Measurements from ENCODE around the gene DDAH1. TPM values are rescaled to one million over a fixed set of nuclear protein-coding genes. Genes with fewer than 3 reads are reported as not detected.

Gene DDAH1
- total and polyA plus RNA-seq, 4 donors, result 13.6 to 57.2 (median 38.7) TPM

DNA sequence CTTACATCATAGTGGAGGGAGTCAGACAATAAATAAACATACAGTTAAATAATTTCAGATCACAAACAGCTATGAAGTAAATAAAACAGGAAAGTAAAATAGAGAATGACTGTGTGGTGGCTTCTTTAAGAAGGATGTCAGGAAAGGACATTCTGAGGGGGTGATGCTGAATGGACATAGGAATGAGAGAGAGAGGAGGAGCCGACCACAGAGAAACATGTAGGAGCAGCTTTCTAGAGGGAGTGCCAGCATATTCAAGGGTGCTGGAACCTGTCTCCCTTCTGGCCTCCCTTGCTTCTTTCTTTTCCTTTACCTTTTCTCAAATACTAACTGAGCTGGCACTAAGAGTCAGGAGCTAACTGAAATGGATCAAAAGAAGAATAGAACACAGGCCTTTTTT, 168.0 kb downstream of the DDAH1 start:
- peaks cover 5 to 26% (median 13%) of the 10 kb centered on the region in 5 donors for H3K4me1 ChIP-seq (ENCODE audit: control insufficient read depth in 5 of 5, insufficient read depth in 5 of 5, low read length in 5 of 5)
- WGBS, 2 donors, result 38 to 73% methylated on average over 1 of the region's 1 CpG
- no peaks in the 10 kb centered on the region for H3K36me3 ChIP-seq (ENCODE audit: control insufficient read depth in 4 of 4, insufficient read depth in 4 of 4, low read length in 4 of 4)
- H3K4me3 ChIP-seq, result no peak overlapping the region
- no peaks in the 10 kb centered on the region for H3K9me3 ChIP-seq (ENCODE audit: control insufficient read depth in 4 of 4, insufficient read depth in 3 of 4, low read length in 3 of 4)
- TF ChIP-seq, protein P1, sequence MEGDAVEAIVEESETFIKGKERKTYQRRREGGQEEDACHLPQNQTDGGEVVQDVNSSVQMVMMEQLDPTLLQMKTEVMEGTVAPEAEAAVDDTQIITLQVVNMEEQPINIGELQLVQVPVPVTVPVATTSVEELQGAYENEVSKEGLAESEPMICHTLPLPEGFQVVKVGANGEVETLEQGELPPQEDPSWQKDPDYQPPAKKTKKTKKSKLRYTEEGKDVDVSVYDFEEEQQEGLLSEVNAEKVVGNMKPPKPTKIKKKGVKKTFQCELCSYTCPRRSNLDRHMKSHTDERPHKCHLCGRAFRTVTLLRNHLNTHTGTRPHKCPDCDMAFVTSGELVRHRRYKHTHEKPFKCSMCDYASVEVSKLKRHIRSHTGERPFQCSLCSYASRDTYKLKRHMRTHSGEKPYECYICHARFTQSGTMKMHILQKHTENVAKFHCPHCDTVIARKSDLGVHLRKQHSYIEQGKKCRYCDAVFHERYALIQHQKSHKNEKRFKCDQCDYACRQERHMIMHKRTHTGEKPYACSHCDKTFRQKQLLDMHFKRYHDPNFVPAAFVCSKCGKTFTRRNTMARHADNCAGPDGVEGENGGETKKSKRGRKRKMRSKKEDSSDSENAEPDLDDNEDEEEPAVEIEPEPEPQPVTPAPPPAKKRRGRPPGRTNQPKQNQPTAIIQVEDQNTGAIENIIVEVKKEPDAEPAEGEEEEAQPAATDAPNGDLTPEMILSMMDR (IDR thresholded peaks at IDR 0.05; ENCODE audit: control extremely low read depth, extremely low read depth), result no peak
- DNase-seq (no peak), ATAC-seq (ENCODE audit: insufficient read depth, low FRiP score) (no peak)
- no peaks in the 10 kb centered on the region for H3K27me3 ChIP-seq (ENCODE audit: control insufficient read depth in 3 of 3, insufficient read depth in 3 of 3, low read length in 2 of 3)
- H3K27ac ChIP-seq (ENCODE audit: low read depth in 1 of 2, low read length in 1 of 2), result no peak overlapping the region
- no peak overlapping the region for H3K9ac ChIP-seq (ENCODE audit: insufficient read depth in 1 of 2, low read length in 2 of 2)

DNA sequence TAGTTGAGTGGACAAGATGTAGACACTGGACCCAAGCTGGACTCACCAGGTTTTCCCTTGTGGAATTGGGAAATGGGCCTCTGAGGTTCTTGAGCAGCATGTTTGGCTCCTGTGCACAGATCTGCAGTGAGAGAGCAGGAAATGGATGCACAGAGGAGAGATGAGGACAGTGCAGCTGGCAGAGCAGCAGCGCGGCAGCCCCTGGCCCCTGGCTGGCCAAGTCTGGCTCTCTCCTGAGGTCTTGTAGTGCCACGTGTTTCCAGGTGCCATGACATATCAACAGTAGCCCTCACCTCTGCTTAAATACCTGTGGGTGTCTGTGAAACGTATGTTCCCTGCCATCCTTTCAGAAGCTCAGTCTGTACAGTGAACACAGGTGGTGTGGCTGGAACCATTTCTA, 169.3 kb downstream of the DDAH1 start:
- no peaks in the 10 kb centered on the region for H3K36me3 ChIP-seq (ENCODE audit: control insufficient read depth in 4 of 4, insufficient read depth in 4 of 4, low read length in 4 of 4)
- H3K9me3 ChIP-seq (ENCODE audit: control insufficient read depth in 4 of 4, insufficient read depth in 3 of 4, low read length in 3 of 4), result no peaks in the 10 kb centered on the region
- H3K4me1 ChIP-seq (ENCODE audit: control insufficient read depth in 5 of 5, insufficient read depth in 5 of 5, low read length in 5 of 5), result peaks cover 5 to 26% (median 13%) of the 10 kb centered on the region in 5 donors
- DNase-seq (no peak), ATAC-seq (ENCODE audit: insufficient read depth, low FRiP score) (no peak)
- no peak overlapping the region for H3K9ac ChIP-seq (ENCODE audit: insufficient read depth in 1 of 2, low read length in 2 of 2)
- TF ChIP-seq, protein P1 (IDR thresholded peaks at IDR 0.05; ENCODE audit: control extremely low read depth, extremely low read depth), result no peak
- H3K4me3 ChIP-seq, result no peak overlapping the region
- peak overlapping the region in 1 of 2 donors; percentile 31 for H3K27ac ChIP-seq (ENCODE audit: low read depth in 1 of 2, low read length in 1 of 2)
- H3K27me3 ChIP-seq (ENCODE audit: control insufficient read depth in 3 of 3, insufficient read depth in 3 of 3, low read length in 2 of 3), result no peaks in the 10 kb centered on the region
- WGBS, 2 donors, result 71 to 72% methylated on average over 4 of the region's 4 CpGs

DNA sequence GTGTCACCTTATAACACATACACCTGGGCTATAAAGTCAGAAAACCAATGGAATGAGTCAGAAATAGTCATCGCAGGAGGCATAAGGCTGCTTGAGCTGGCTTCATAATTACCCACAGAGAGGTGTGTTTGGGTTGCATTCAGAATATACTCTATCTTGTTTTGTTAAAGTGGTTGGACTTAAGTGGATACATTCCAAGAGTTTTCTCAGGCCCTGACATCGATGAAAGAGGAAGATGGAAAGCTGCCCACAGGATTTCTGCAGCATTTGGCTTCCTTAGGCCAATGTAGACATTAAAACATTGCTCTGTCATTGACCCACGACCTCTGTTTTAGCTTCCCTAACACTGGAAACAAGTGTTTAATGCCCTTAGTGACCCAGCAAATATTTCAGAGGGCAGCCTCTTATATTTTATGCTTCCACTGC, 169.9 kb downstream of the DDAH1 start:
- Histone ChIP-seq H3K36me3 (ENCODE audit: control insufficient read depth in 4 of 4, insufficient read depth in 4 of 4, low read length in 4 of 4) (no peaks in the 10 kb centered on the region), H3K9me3 (ENCODE audit: control insufficient read depth in 4 of 4, insufficient read depth in 3 of 4, low read length in 3 of 4) (no peaks in the 10 kb centered on the region), H3K9ac (ENCODE audit: insufficient read depth in 1 of 2, low read length in 2 of 2) (no peak overlapping the region), H3K27me3 (ENCODE audit: control insufficient read depth in 3 of 3, insufficient read depth in 3 of 3, low read length in 2 of 3) (no peaks in the 10 kb centered on the region), H3K4me1 (ENCODE audit: control insufficient read depth in 5 of 5, insufficient read depth in 5 of 5, low read length in 5 of 5) (peaks cover 5 to 26% (median 13%) of the 10 kb centered on the region in 5 donors), H3K4me3 (no peak overlapping the region), H3K27ac (ENCODE audit: low read depth in 1 of 2, low read length in 1 of 2) (no peak overlapping the region)
- TF ChIP-seq, protein P1 (IDR thresholded peaks at IDR 0.05; ENCODE audit: control extremely low read depth, extremely low read depth), result no peak
- DNase-seq, result peak in 2 of 3 donors; percentile 35 to 52
- 39 to 59% methylated on average over 3 of the region's 3 CpGs for WGBS, 2 donors
- no peak for ATAC-seq (ENCODE audit: insufficient read depth, low FRiP score)

DNA sequence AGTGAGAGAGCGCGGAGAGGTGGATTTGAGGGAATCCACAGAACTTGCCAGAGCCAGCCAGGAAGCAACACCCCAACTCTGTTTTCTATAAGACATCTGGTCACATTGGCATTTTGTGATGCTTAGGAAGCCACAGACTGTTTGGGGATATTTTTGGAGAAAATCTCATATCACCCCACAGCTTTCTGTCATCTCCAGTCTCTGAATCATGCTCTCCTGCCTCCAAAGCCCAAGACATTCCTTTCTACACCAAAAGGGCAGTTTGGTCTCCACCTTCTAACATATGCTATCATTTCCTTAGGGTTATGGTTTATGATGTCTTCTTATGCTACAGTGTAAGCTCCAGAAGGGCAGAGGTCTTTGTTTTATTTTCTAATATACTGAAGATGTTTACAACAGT, 174.1 kb downstream of the DDAH1 start:
- H3K9me3 ChIP-seq (ENCODE audit: control insufficient read depth in 4 of 4, insufficient read depth in 3 of 4, low read length in 3 of 4), result no peaks in the 10 kb centered on the region
- H3K9ac ChIP-seq (ENCODE audit: insufficient read depth in 1 of 2, low read length in 2 of 2), result no peak overlapping the region
- no peak overlapping the region for H3K4me3 ChIP-seq
- H3K36me3 ChIP-seq (ENCODE audit: control insufficient read depth in 4 of 4, insufficient read depth in 4 of 4, low read length in 4 of 4), result no peaks in the 10 kb centered on the region
- DNase-seq (no peak), ATAC-seq (ENCODE audit: insufficient read depth, low FRiP score) (no peak)
- 97 to 100% methylated on average over 2 of the region's 2 CpGs for WGBS, 2 donors
- no peak overlapping the region for H3K27ac ChIP-seq (ENCODE audit: low read depth in 1 of 2, low read length in 1 of 2)
- no peaks in the 10 kb centered on the region for H3K27me3 ChIP-seq (ENCODE audit: control insufficient read depth in 3 of 3, insufficient read depth in 3 of 3, low read length in 2 of 3)
- TF ChIP-seq, protein P1 (IDR thresholded peaks at IDR 0.05; ENCODE audit: control extremely low read depth, extremely low read depth), result no peak
- peaks cover 0 to 6% (median 0%) of the 10 kb centered on the region in 5 donors for H3K4me1 ChIP-seq (ENCODE audit: control insufficient read depth in 5 of 5, insufficient read depth in 5 of 5, low read length in 5 of 5)
